SK-N-SH (cell line): ENCODE results near the gene EFHC1. TPM values are rescaled to one million over a fixed set of nuclear protein-coding genes. Genes with fewer than 3 reads are reported as not detected.

ENCODE experiments used
- CTCF ChIA-PET: fragments of 300-600, 350-600 bp; formaldehyde crosslinking; extraction: SDS; loops from one replicate; lab custom pipeline; 2021; lab: Yijun Ruan, JAX
- POLR2A ChIA-PET: fragments of 350-600 bp; sonication (Branson Sonifier 250); formaldehyde crosslinking; extraction: SDS; loops from one replicate; lab custom pipeline; 2020; ENCODE audit warnings: antibody characterized with exemption, inconsistent platforms; lab: Yijun Ruan, JAX
- DNase-seq: peaks from one replicate; pipeline ENCODE4 v3.0.0; 2012
- H2AFZ ChIP-seq: fragments of 200-600 bp; sonication (generic); 2 replicates; pipeline ENCODE4 v1.8.1; 2016; ENCODE audit warnings: antibody characterized with exemption, mild to moderate bottlenecking, low read depth
- H3F3A ChIP-seq: fragments of 200-600 bp; sonication (generic); replicated peaks from 2 replicates; pipeline ENCODE3; 2016; ENCODE audit warnings: antibody characterized with exemption, mild to moderate bottlenecking; ENCODE audit not compliant: insufficient read depth
- H3K27ac ChIP-seq, 2 experiments: fragments of 200-500 bp in 1 of 2; fragments of 200-600 bp in 1 of 2; sonication (Bioruptor generic) in 1 of 2; sonication (generic), shearing (Covaris generic) in 1 of 2; 2 replicates each; pipeline versions ENCODE4 v1.5.1 to v1.6.1; 2014 to 2016; ENCODE audit warnings: low read depth in 2 of 2, inconsistent platforms in 1 of 2, low read length in 1 of 2, mild to moderate bottlenecking in 1 of 2, mixed read lengths in 1 of 2
- H3K27me3 ChIP-seq: fragments of 200-600 bp; sonication (generic), shearing (Covaris generic); 2 replicates; pipeline ENCODE4 v1.6.1; 2016; ENCODE audit warnings: mixed run types; ENCODE audit not compliant: insufficient read depth
- H3K36me3 ChIP-seq, 2 experiments: fragments of 200-500 bp in 1 of 2; fragments of 200-600 bp in 1 of 2; sonication (Bioruptor generic) in 1 of 2; sonication (generic) in 1 of 2; replicated peaks in 1 of 2; 2 replicates each; pipeline versions ENCODE3 to v1.5.1; 2014 to 2016; ENCODE audit warnings: low read length in 1 of 2, mild to moderate bottlenecking in 1 of 2; ENCODE audit not compliant: insufficient read depth in 2 of 2, control insufficient read depth in 1 of 2
- H3K4me1 ChIP-seq, 2 experiments: fragments of 200-500 bp in 1 of 2; fragments of 200-600 bp in 1 of 2; sonication (Bioruptor generic) in 1 of 2; sonication (generic), shearing (Covaris generic) in 1 of 2; 2 replicates each; pipeline versions ENCODE4 v1.5.1 to v1.6.1; 2014 to 2016; ENCODE audit warnings: low read depth in 1 of 2, low read length in 1 of 2, mixed run types in 1 of 2; ENCODE audit not compliant: insufficient read depth in 2 of 2, control insufficient read depth in 1 of 2
- H3K4me2 ChIP-seq: fragments of 200-600 bp; sonication (generic), shearing (Covaris generic); 2 replicates; pipeline ENCODE4 v1.6.1; 2017; ENCODE audit warnings: mixed run types
- H3K4me3 ChIP-seq, 2 experiments: fragments of 200-500 bp in 1 of 2; fragments of 200-600 bp in 1 of 2; sonication (Bioruptor generic) in 1 of 2; sonication (generic), shearing (Covaris generic) in 1 of 2; 2 replicates each; pipeline versions ENCODE4 v1.5.1 to v1.8.1; 2014 to 2016; ENCODE audit warnings: low read depth in 2 of 2, inconsistent platforms in 1 of 2, low read length in 1 of 2, mild to moderate bottlenecking in 1 of 2, mixed read lengths in 1 of 2, moderate library complexity in 1 of 2
- H3K79me2 ChIP-seq: fragments of 200-600 bp; sonication (generic); 2 replicates; pipeline ENCODE4 v1.8.1; 2017; ENCODE audit warnings: mild to moderate bottlenecking; ENCODE audit not compliant: insufficient read depth
- H3K9ac ChIP-seq: fragments of 200-600 bp; sonication (generic); 2 replicates; pipeline ENCODE4 v1.6.1; 2017; ENCODE audit warnings: mixed run types
- H3K9me2 ChIP-seq: fragments of 200-600 bp; sonication (generic); 2 replicates; pipeline ENCODE4 v1.6.1; 2017; ENCODE audit warnings: mixed run types
- H3K9me3 ChIP-seq: fragments of 200-600 bp; sonication (generic); 2 replicates; pipeline ENCODE4 v1.6.1; 2017; ENCODE audit warnings: mixed run types, mild to moderate bottlenecking, moderate library complexity
- H4K20me1 ChIP-seq: fragments of 200-600 bp; sonication (generic); 2 replicates; pipeline ENCODE4 v1.6.1; 2017; ENCODE audit warnings: mild to moderate bottlenecking, mixed run types; ENCODE audit not compliant: insufficient read depth
- CHD2 ChIP-seq: fragments of 150-350 bp; IDR thresholded peaks from 2 replicates; pipeline ENCODE4 v1.6.1; 2018; ENCODE audit warnings: low read length; ENCODE audit not compliant: partially characterized antibody
- CTCF ChIP-seq: fragments of 200-600 bp; sonication (generic); IDR thresholded peaks from 2 replicates; pipeline ENCODE4 v1.6.1; 2017; ENCODE audit warnings: antibody characterized with exemption, mild to moderate bottlenecking, moderate library complexity
- ELF1 ChIP-seq: IDR thresholded peaks from 2 replicates; pipeline ENCODE4 v1.4.0; 2012
- EP300 ChIP-seq, 2 experiments: IDR thresholded peaks; 2 replicates each; pipeline versions ENCODE4 v1.4.0 to v1.6.1; 2012; ENCODE audit warnings: borderline replicate concordance in 1 of 2, low read depth in 1 of 2, low read length in 1 of 2
- FOXJ3 ChIP-seq: sonication (generic); formaldehyde crosslinking; IDR thresholded peaks from 2 replicates; pipeline ENCODE4 v1.5.1; 2020; ENCODE audit warnings: mild to moderate bottlenecking, missing genetic modification reagents
- GABPA ChIP-seq: IDR thresholded peaks from 2 replicates; pipeline ENCODE4 v1.4.0; 2012; ENCODE audit warnings: low read depth, mild to moderate bottlenecking
- GATA2 ChIP-seq: sonication (generic); formaldehyde crosslinking; IDR thresholded peaks from 2 replicates; pipeline ENCODE4 v1.5.0; 2020; ENCODE audit warnings: mild to moderate bottlenecking, missing genetic modification reagents
- IRF3 ChIP-seq: fragments of 150-350 bp; IDR thresholded peaks from 2 replicates; pipeline ENCODE4 v1.6.1; 2016; ENCODE audit warnings: mild to moderate bottlenecking, low read depth, low read length
- JUND ChIP-seq: IDR thresholded peaks from 2 replicates; pipeline ENCODE4 v1.4.0; 2012
- NRF1 ChIP-seq: IDR thresholded peaks from 2 replicates; pipeline ENCODE4 v1.6.1; 2012; ENCODE audit warnings: low read depth, mild to moderate bottlenecking, low read length
- POLR2AphosphoS5 ChIP-seq: IDR thresholded peaks from 2 replicates; pipeline ENCODE4 v1.6.1; 2012; ENCODE audit warnings: low read depth, low read length
- RCOR1 ChIP-seq: fragments of 150-350 bp; IDR thresholded peaks from 2 replicates; pipeline ENCODE4 v1.6.1; 2017; ENCODE audit warnings: antibody characterized with exemption, low read length
- SIN3A ChIP-seq: IDR thresholded peaks from 2 replicates; pipeline ENCODE4 v1.6.1; 2012; ENCODE audit warnings: low read depth, mild to moderate bottlenecking, low read length, moderate library complexity, borderline replicate concordance
- TAF1 ChIP-seq: IDR thresholded peaks from 2 replicates; pipeline ENCODE4 v1.6.1; 2012; ENCODE audit warnings: low read depth, mild to moderate bottlenecking, low read length, moderate library complexity, borderline replicate concordance
- USF1 ChIP-seq: IDR thresholded peaks from 2 replicates; pipeline ENCODE4 v1.4.0; 2012; ENCODE audit warnings: low read depth, borderline replicate concordance
- WGBS: methylation state at CpG from one replicate; pipeline ENCODE4 v1.1.6; 2017; ENCODE audit warnings: low lambda C conversion rate; 5-methylcytosine and 5-hydroxymethylcytosine counted together
- polyA plus RNA-seq, 3 experiments: library from polyadenylated mRNA; depleted of rRNA; stranded (reverse); fragments of >200 nt; gene quantifications; 2 replicates each; pipeline ENCODE4 v1.2.3, GENCODE V29; 2012
- TF ChIP-seq, protein P1 (sequence below): fragments of 150-350 bp; IDR thresholded peaks from 2 replicates; pipeline ENCODE4 v1.6.1; 2017; ENCODE audit warnings: antibody characterized with exemption, low read length, low read depth, borderline replicate concordance

EFHC1 gene
- polyA plus RNA-seq, 1 of the 3 experiments (the other 2 are of a cell fraction) = 39.4 TPM

DNA sequence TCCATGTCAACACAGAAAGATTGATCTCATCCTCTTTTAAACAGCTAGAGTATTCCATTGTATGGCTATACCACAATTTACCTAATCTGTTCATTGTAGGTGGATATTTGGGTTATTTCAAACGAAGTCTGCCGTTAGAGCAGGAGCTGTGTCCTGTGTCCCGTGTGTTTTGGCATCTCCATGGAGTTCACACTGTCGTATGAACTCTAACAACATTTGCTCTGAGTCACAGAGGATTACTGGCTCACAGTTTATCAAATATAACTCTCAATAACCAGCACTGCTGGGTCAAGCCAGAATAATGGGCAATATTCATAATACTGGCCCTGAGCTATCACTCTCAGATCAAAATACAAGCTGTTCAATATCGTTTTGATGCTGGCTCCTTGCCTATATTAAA, 140.3 kb downstream of the EFHC1 start:
- no peak overlapping the region for H2AFZ ChIP-seq
- no peak for TF ChIP-seq GABPA
- no peak for TF ChIP-seq RCOR1
- no peak for TF ChIP-seq JUND
- TF ChIP-seq TAF1 = no peak
- TF ChIP-seq SIN3A = no peak
- no peak for TF ChIP-seq GATA2 (CRISPR knock-in tag)
- TF ChIP-seq POLR2AphosphoS5 = no peak
- TF ChIP-seq, protein P1, sequence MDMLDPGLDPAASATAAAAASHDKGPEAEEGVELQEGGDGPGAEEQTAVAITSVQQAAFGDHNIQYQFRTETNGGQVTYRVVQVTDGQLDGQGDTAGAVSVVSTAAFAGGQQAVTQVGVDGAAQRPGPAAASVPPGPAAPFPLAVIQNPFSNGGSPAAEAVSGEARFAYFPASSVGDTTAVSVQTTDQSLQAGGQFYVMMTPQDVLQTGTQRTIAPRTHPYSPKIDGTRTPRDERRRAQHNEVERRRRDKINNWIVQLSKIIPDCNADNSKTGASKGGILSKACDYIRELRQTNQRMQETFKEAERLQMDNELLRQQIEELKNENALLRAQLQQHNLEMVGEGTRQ = no peak
- TF ChIP-seq USF1 = no peak
- no peak for TF ChIP-seq IRF3
- TF ChIP-seq CTCF = no peak
- TF ChIP-seq EP300 (IDR thresholded peaks at IDR 0.05; ENCODE audit: borderline replicate concordance in 1 of 2, low read depth in 1 of 2, low read length in 1 of 2) = no peak
- no peak for TF ChIP-seq CHD2
- no peak for TF ChIP-seq FOXJ3 (CRISPR knock-in tag)
- TF ChIP-seq NRF1 = no peak
- no peak for TF ChIP-seq ELF1
- ChIA-PET POLR2A (no interaction called here), CTCF (interaction anchor here (1.3 kb wide), 1 partner anchor 15 kb away, joined by 5 read pairs; no protein-coding TSS in a partner anchor)
- DNase-seq = no peak
- no peak overlapping the region for H3K4me3 ChIP-seq
- H3K9me3 ChIP-seq = no peaks in the 10 kb centered on the region
- peaks cover 42% of the 10 kb centered on the region for H4K20me1 ChIP-seq
- peaks cover 100% of the 10 kb centered on the region for H3K79me2 ChIP-seq
- H3K27ac ChIP-seq = 0 out of 4 replicates have a peak overlapping the region, but pooled peaks of 1 of the 2 experiments have one; percentile 7
- WGBS = 71% methylated on average over 5 of the region's 5 CpGs
- H3K9ac ChIP-seq = no peak overlapping the region
- peaks cover 19% of the 10 kb centered on the region for H3F3A ChIP-seq
- no peak overlapping the region for H3K4me2 ChIP-seq
- H3K27me3 ChIP-seq = no peaks in the 10 kb centered on the region
- peaks cover 9 to 17% of the 10 kb centered on the region in 2 experiments; a peak in 3 of 4 replicates for H3K4me1 ChIP-seq
- H3K9me2 ChIP-seq = no peaks in the 10 kb centered on the region
- no peaks in the 10 kb centered on the region for H3K36me3 ChIP-seq
